Left ventricle myocardium inferior (tissue), 1 donor: ENCODE measurements around the gene ANKRD10. TPM values are rescaled to one million over a fixed set of nuclear protein-coding genes. Genes with fewer than 3 reads are reported as not detected.

Experiments used
- DNase-seq: peaks from one replicate; pipeline ENCODE4 v3.0.0-alpha.2; 2020
- H3K27ac ChIP-seq: fragments of 200-600 bp; replicated peaks from 2 replicates; pipeline ENCODE4 v1.8.0; 2021
- H3K27me3 ChIP-seq: fragments of 200-600 bp; 2 replicates; pipeline ENCODE4 v1.8.0; 2021; ENCODE audit warnings: low read depth
- H3K36me3 ChIP-seq: fragments of 200-600 bp; 2 replicates; pipeline ENCODE4 v1.8.0; 2021
- H3K4me1 ChIP-seq: fragments of 200-600 bp; 2 replicates; pipeline ENCODE4 v1.8.0; 2021
- H3K4me3 ChIP-seq: fragments of 200-600 bp; 2 replicates; pipeline ENCODE4 v1.8.0; 2021; ENCODE audit warnings: mild to moderate bottlenecking, moderate library complexity
- H3K9me3 ChIP-seq: fragments of 200-600 bp; replicated peaks from 2 replicates; pipeline ENCODE4 v1.8.0; 2021
- CTCF ChIP-seq: fragments of 200-600 bp; IDR thresholded peaks from 2 replicates; pipeline ENCODE4 v1.8.0; 2021; ENCODE audit warnings: antibody characterized with exemption, mild to moderate bottlenecking, borderline replicate concordance
- intact Hi-C: fragments of 100-400 bp; cut with micrococcal nuclease; formaldehyde crosslinking; loops from one replicate; pipeline ENCODE4 v1.11.0; 2022
- long read RNA-seq: library from polyadenylated mRNA; unstranded; transcript quantifications from one replicate; pipeline ENCODE4 v2.0.0, GENCODE V29; 2021
- total RNA-seq: library from RNA; stranded (reverse); fragmentation: NEBNext Ultra II Directional; extraction: Animal tissue kit (Norgen Biotek cat#: 25700); gene quantifications from one replicate; pipeline ENCODE4 v1.2.1, GENCODE V29; 2021
- donor health status: DM: no; HTN: yes; CAD: no; lungs with severe emphysema.

Gene ANKRD10
- total RNA-seq, result 45.9 TPM
- long read RNA-seq, transcript ANKRD10-201 (6 exons, 2,495 nt), result major isoform, 29 of 73 reads
- long read RNA-seq, partial matches to known transcripts, result 18 of 73 reads
- long read RNA-seq, other reads (novel, unspliced or antisense), result 25 of 73 reads

DNA sequence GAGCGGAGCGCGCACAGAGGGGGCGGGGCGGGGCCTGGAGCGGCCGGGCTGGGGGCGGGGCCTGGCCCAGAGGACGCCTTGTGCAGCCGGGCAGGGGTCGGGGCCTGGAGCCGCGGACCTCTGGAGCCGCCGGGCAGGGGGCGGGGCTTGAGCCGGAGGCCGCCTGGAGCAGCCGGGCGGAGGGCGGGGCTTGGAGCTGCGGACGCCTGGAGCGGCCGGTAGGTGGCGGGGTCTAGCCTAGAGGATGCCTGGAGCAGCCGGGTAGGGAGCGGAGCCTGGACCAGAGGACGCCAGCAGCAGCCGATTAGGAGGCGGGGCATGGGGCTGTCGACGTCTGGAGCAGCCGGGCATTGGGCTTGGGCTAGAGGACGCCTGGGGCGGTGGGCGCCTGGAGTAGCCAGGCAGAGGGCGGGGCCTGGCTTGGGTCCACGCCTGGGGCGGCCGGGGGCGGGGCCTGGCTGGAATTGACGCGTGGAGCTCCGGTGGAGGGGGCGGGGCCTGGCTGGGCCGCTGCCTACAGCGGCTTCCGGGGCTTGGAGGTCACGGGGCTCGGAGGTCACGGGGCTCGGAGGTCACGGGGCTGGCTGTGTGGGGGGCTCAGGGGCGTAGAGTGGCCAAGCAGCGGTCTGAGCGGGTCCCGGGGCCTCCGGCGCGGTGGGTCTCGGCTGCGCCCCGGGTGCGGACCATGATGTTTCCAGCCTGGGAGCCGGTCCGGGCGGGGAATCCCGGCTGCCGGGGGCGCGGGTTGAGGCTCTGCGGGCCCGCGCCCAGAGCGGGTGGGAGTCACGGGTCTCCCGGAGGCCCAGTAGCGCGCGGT is at the start of gene ANKRD10:
Gene ANKRD10 (minus strand): TSS at position 13 of the 817 bp plus-strand sequence. CDS start 135 bp downstream, outside the sequence.
- Histone ChIP-seq H3K4me1 (peaks cover 68% of the 10 kb centered on the region), H3K27me3 (no peaks in the 10 kb centered on the region), H3K36me3 (no peaks in the 10 kb centered on the region), H3K4me3 (peak within 1 kb of the TSS; percentile 95), H3K27ac (peak within 1 kb of the TSS; percentile 100), H3K9me3 (no peaks in the 10 kb centered on the region)
- DNase-seq, result peak; percentile 99
- intact Hi-C loops, result loop anchor here (5.0 kb wide), 1 partner anchor 132 kb away; no protein-coding TSS in a partner anchor
- peak; percentile 94 for TF ChIP-seq CTCF

DNA sequence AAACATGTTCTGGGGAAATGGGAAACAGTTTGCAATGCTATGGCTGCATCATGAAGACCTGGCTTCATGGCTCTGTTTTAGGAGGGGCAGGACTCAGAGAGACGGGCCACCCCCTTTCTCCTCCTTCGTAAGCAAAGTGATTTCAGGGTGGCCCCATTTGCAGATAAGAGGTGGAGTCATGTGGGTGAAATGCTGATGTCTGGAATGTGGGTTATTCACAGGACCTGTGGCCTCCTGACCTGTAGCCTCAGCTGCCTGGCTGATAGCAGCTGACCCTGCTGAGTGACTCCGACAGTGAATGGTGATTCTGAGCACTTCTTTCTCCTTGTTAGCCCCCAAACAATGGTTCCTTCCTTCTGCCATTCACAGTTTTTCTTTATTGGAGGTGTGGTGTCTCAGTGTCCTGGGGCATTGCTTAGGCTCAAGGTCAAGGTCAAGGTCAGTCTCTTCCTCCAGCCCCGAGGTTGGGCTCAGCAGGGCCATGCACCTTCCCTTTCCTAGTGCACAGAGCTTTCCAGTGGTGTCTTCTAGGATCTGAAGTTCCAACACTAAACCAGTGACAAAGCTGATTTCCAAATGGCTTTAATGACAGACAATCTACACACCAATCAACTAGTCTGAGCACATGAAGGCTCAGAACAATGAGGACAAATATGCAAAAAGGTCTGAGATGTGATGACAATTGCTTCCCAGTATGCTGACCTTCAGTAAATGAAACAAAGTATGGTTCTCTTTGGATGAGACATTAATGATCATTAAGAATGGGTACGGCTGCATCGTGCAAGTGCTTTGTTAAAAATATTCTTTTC is 49.6 kb upstream of the ANKRD10 start:
- peaks cover 43% of the 10 kb centered on the region for H3K9me3 ChIP-seq
- TF ChIP-seq CTCF, result no peak
- no peak overlapping the region for H3K4me3 ChIP-seq
- no peak for DNase-seq
- intact Hi-C loops, result no loop called here
- H3K4me1 ChIP-seq, result no peaks in the 10 kb centered on the region
- no peak overlapping the region for H3K27ac ChIP-seq
- H3K36me3 ChIP-seq, result no peaks in the 10 kb centered on the region
- no peaks in the 10 kb centered on the region for H3K27me3 ChIP-seq

DNA sequence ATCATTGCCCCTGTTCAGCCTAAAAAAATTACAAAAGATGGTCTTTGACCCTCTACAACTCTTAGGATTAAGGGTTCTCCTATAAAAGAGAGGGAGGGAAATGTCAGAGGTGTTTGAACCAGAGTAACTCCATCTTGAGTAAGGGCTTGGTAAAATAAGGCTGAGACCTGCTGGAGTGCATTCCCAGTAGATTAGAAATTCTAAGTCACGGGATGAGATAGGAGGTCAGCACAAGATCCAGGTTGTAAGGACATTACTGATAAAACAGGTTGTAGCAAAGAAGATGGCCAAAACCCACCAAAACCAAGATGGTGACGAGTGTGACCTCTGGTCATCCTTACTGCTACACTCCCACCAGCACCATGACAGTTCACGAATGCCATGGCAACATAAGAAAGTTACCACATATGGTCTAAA is 48.7 kb upstream of the ANKRD10 start:
- no peaks in the 10 kb centered on the region for H3K27me3 ChIP-seq
- DNase-seq, result no peak
- no peaks in the 10 kb centered on the region for H3K4me1 ChIP-seq
- TF ChIP-seq CTCF, result no peak
- intact Hi-C loops, result no loop called here
- no peaks in the 10 kb centered on the region for H3K36me3 ChIP-seq
- H3K27ac ChIP-seq, result no peak overlapping the region
- peaks cover 43% of the 10 kb centered on the region for H3K9me3 ChIP-seq
- H3K4me3 ChIP-seq, result no peak overlapping the region

GRCh38 chr13:110961959-110962358 is 47.1 kb upstream of the ANKRD10 start:
- no peak overlapping the region for H3K27ac ChIP-seq

More at GRCh38 chr13:110961959-110962358, 47.1 kb upstream of the ANKRD10 start:
- peaks cover 43% of the 10 kb centered on the region for H3K9me3 ChIP-seq
- no peaks in the 10 kb centered on the region for H3K27me3 ChIP-seq
- TF ChIP-seq CTCF, result no peak
- intact Hi-C loops, result no loop called here
- no peaks in the 10 kb centered on the region for H3K36me3 ChIP-seq
- no peak for DNase-seq
- no peak overlapping the region for H3K4me3 ChIP-seq
- no peaks in the 10 kb centered on the region for H3K4me1 ChIP-seq
